ENCODE data around the gene KIF1B.

- TF ChIP-seq CTCF (IDR thresholded peaks at IDR 0.05 in 2 of 3, conservative IDR thresholded peaks at IDR 0.05 in 1 of 3; ENCODE audit: borderline replicate concordance in 1 of 3, insufficient read depth in 1 of 3, low read depth in 2 of 3, low read length in 2 of 3) (no peak), EZH2 (IDR thresholded peaks at IDR 0.05) (no peak), POLR2AphosphoS5 (IDR thresholded peaks at IDR 0.05; ENCODE audit: low read depth, low read length) (no peak), RAD21 (IDR thresholded peaks at IDR 0.05; ENCODE audit: low read depth) (no peak), POLR2A (IDR thresholded peaks at IDR 0.05; ENCODE audit: borderline replicate concordance, extremely low read depth, insufficient read depth, insufficient read length) (no peak), CEBPB (IDR thresholded peaks at IDR 0.05; ENCODE audit: low read depth) (no peak), ZNF274 (IDR thresholded peaks at IDR 0.05; ENCODE audit: low read depth, low read length) (no peak)
These were observed 110.0 kb downstream of the KIF1B start for GRCh38 chr1:10320336-10320735.

All from HCT116 (cell line).